ENCODE results near the gene FN3KRP. TPM values are rescaled to one million over a fixed set of nuclear protein-coding genes. Genes with fewer than 3 reads are reported as not detected.

FN3KRP gene
- total RNA-seq (2012; rRNA removed): 10.4 and 10.9 TPM in 2 replicates

- peaks cover 8% of the 10 kb centered on the region for H3K36me3 ChIP-seq (ENCODE audit: insufficient read depth, low read length)
- H3K4me1 ChIP-seq (ENCODE audit: control insufficient read depth, insufficient read depth, low read length): peaks cover 13% of the 10 kb centered on the region
- peak within 1 kb of the TSS; percentile 99 for H3K4me2 ChIP-seq (ENCODE audit: low read length)
- no peaks in the 10 kb centered on the region for H3K27me3 ChIP-seq (ENCODE audit: control insufficient read depth, insufficient read depth, low read length)
- peak within 1 kb of the TSS; percentile 92 for H3K9ac ChIP-seq (ENCODE audit: low read depth, low read length)
- no peaks in the 10 kb centered on the region for H3K9me3 ChIP-seq (replicated peaks; ENCODE audit: low read length)
- H3K4me3 ChIP-seq (ENCODE audit: low read length): peak within 1 kb of the TSS; percentile 94
These were observed at the start of gene FN3KRP for GRCh38 chr17:82716203-82717010. Gene FN3KRP, plus strand, starts transcription at chr17:82716706. Its CDS starts 50 bp downstream, at chr17:82716756.

- no peaks in the 10 kb centered on the region for H3K9me3 ChIP-seq (replicated peaks; ENCODE audit: low read length)
- H3K4me1 ChIP-seq (ENCODE audit: control insufficient read depth, insufficient read depth, low read length): peaks cover 6% of the 10 kb centered on the region
- no peaks in the 10 kb centered on the region for H3K36me3 ChIP-seq (ENCODE audit: insufficient read depth, low read length)
- no peak overlapping the region for H3K4me2 ChIP-seq (ENCODE audit: low read length)
- H3K9ac ChIP-seq (ENCODE audit: low read depth, low read length): no peak overlapping the region
- no peaks in the 10 kb centered on the region for H3K27me3 ChIP-seq (ENCODE audit: control insufficient read depth, insufficient read depth, low read length)
- H3K4me3 ChIP-seq (ENCODE audit: low read length): no peak overlapping the region
These were observed 49.4 kb upstream of the FN3KRP start for GRCh38 chr17:82666931-82667667.

DNA sequence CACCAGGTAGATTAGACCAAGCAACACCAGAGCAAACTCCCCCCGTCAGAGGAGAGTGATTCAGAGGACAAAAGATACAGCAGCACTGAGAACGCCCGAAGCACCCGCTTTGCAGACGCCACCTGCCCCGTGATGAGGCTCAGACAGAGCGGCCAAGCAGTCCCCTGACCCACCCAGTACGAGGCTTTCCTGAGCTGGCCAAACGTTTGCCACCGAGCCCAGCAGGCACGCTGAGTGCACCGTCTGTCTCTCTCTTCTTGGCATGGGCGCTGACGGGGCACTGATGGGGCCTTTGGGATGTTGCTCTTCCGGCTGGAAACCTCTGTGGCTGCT, 48.9 kb upstream of the FN3KRP start:
- no peaks in the 10 kb centered on the region for H3K36me3 ChIP-seq (ENCODE audit: insufficient read depth, low read length)
- no peak overlapping the region for H3K4me2 ChIP-seq (ENCODE audit: low read length)
- H3K27me3 ChIP-seq (ENCODE audit: control insufficient read depth, insufficient read depth, low read length): no peaks in the 10 kb centered on the region
- H3K9ac ChIP-seq (ENCODE audit: low read depth, low read length): no peak overlapping the region
- no peaks in the 10 kb centered on the region for H3K9me3 ChIP-seq (replicated peaks; ENCODE audit: low read length)
- peaks cover 6% of the 10 kb centered on the region for H3K4me1 ChIP-seq (ENCODE audit: control insufficient read depth, insufficient read depth, low read length)
- no peak overlapping the region for H3K4me3 ChIP-seq (ENCODE audit: low read length)

- Histone ChIP-seq H3K4me1 (ENCODE audit: control insufficient read depth, insufficient read depth, low read length) (peaks cover 6% of the 10 kb centered on the region), H3K4me3 (ENCODE audit: low read length) (no peak overlapping the region), H3K9ac (ENCODE audit: low read depth, low read length) (no peak overlapping the region), H3K27me3 (ENCODE audit: control insufficient read depth, insufficient read depth, low read length) (no peaks in the 10 kb centered on the region), H3K36me3 (ENCODE audit: insufficient read depth, low read length) (no peaks in the 10 kb centered on the region), H3K9me3 (replicated peaks; ENCODE audit: low read length) (no peaks in the 10 kb centered on the region), H3K4me2 (ENCODE audit: low read length) (no peak overlapping the region)
These were observed 48.4 kb upstream of the FN3KRP start for GRCh38 chr17:82668024-82668630.

GRCh38 chr17:82668631-82669099, 47.8 kb upstream of the FN3KRP start:
- Histone ChIP-seq H3K4me2 (ENCODE audit: low read length) (peak overlapping the region; percentile 68), H3K36me3 (ENCODE audit: insufficient read depth, low read length) (no peaks in the 10 kb centered on the region), H3K27me3 (ENCODE audit: control insufficient read depth, insufficient read depth, low read length) (no peaks in the 10 kb centered on the region), H3K9ac (ENCODE audit: low read depth, low read length) (peak overlapping the region; percentile 30), H3K9me3 (replicated peaks; ENCODE audit: low read length) (no peaks in the 10 kb centered on the region), H3K4me3 (ENCODE audit: low read length) (peak overlapping the region; percentile 45), H3K4me1 (ENCODE audit: control insufficient read depth, insufficient read depth, low read length) (peaks cover 6% of the 10 kb centered on the region)

DNA sequence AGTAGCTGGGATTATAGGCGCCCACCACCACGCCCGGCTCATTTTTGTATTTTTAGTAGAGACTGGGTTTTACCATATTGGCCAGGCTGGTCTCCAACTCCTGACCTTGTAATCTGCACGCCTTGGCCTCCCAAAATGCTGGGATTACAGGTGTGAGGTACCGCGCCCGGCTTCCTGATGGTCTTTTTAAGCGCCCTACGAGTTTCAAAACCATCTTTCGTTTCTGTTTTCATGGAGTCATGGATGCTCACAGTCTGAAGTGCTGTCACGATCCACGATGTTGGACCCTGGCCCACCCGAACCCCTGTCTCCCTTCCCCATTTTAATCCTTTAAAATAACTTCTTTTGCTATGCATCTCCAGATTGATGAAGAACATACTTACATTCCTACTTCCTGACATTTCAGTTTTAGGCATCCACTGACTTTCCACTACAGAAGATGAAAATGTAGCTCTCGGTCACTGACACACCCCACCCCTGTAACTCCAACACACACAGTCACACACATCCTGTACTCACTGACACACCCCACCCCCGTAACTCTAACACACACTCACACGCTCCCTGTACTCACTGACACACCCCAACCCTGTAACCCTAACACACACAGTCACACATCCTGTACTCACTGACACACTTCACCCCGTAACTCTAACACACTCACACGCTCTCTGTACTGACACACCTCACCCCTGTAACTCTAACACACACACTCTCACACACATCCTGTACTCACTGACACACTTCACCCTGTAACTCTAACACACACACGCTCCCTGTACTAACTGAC, 45.6 kb upstream of the FN3KRP start:
- Histone ChIP-seq H3K9me3 (replicated peaks; ENCODE audit: low read length) (no peaks in the 10 kb centered on the region), H3K27me3 (ENCODE audit: control insufficient read depth, insufficient read depth, low read length) (no peaks in the 10 kb centered on the region), H3K4me1 (ENCODE audit: control insufficient read depth, insufficient read depth, low read length) (peaks cover 6% of the 10 kb centered on the region), H3K4me3 (ENCODE audit: low read length) (no peak overlapping the region), H3K4me2 (ENCODE audit: low read length) (no peak overlapping the region), H3K36me3 (ENCODE audit: insufficient read depth, low read length) (no peaks in the 10 kb centered on the region), H3K9ac (ENCODE audit: low read depth, low read length) (no peak overlapping the region)

DNA sequence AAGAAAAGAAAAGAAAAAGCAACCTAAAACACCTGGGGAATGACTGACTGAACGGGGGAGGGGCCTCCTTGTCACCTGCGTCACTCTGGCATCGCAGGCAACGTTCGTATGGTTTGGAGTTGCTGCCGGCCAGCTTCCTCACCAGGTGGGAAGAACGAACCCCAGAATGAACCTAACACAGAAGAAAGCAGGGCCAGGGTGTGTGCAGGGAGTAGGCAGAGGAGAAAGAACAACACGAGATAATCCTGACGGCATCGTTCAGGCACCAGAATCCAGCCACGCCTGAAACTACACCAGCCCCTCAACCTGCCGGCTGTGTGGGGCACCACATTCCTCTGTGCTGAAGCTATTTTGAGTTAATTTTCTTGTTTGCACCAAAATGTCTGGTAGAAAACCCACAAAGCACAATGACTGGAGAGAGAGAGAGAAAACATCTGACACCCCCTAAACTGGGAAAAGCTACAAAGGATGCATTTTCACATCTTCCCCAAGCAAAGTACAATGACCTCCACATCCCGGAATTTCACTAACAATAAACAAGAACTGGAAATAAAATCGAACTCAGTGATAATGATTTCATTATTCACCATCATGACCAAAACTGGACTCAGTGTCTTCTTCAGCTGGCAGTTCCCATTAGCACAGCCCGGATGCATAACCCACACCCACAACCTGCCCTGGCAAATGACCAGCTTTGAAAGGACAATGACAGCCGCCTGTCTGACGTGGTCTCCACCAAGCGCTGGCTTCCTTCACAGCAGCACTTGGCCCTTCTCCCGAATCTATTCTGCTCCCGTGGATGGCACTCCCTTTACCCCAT, 41.6 kb upstream of the FN3KRP start:
- H3K9me3 ChIP-seq (replicated peaks; ENCODE audit: low read length): no peaks in the 10 kb centered on the region
- no peak overlapping the region for H3K4me3 ChIP-seq (ENCODE audit: low read length)
- H3K36me3 ChIP-seq (ENCODE audit: insufficient read depth, low read length): no peaks in the 10 kb centered on the region
- no peak overlapping the region for H3K4me2 ChIP-seq (ENCODE audit: low read length)
- no peak overlapping the region for H3K9ac ChIP-seq (ENCODE audit: low read depth, low read length)
- H3K4me1 ChIP-seq (ENCODE audit: control insufficient read depth, insufficient read depth, low read length): peaks cover 9% of the 10 kb centered on the region
- H3K27me3 ChIP-seq (ENCODE audit: control insufficient read depth, insufficient read depth, low read length): no peaks in the 10 kb centered on the region

DNA sequence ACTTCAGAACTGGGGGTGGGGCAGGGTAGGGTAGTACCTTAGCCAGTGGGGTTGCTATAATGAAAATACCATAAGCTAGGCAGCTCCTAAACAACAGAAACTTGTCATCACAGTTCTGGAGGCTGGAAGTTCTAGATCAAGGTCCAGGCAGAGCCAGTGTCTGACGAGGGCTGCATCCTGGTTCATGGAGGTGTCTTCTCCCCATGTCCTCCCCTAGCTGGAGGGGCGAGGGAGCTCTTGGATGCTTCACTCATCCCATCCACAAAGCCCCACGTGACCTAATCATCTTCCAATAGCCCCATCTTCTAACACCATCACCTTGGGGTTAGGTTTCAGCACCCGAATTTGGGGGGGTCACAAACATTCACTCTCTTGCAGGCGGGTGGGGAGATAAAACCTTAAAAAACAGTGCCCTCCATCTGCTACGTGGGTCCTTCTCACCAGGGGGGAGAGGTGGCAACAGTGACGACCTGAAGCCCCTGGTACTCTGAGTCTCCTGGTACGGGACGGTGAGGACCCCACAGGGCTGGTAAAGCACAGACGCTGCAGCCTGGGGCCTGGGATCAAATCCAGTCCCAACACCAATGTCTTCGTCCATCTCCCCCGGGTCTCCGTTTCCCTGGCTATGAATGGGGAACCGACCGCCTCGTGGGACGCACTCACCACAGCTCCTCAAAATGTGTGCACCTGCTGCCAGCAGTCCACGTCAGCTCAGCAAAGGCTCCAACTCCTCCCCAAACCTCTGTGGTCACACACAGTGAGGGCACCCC, 40.8 kb upstream of the FN3KRP start:
- Histone ChIP-seq H3K4me2 (ENCODE audit: low read length) (no peak overlapping the region), H3K9ac (ENCODE audit: low read depth, low read length) (no peak overlapping the region), H3K27me3 (ENCODE audit: control insufficient read depth, insufficient read depth, low read length) (no peaks in the 10 kb centered on the region), H3K4me1 (ENCODE audit: control insufficient read depth, insufficient read depth, low read length) (peaks cover 9% of the 10 kb centered on the region), H3K36me3 (ENCODE audit: insufficient read depth, low read length) (no peaks in the 10 kb centered on the region), H3K4me3 (ENCODE audit: low read length) (no peak overlapping the region), H3K9me3 (replicated peaks; ENCODE audit: low read length) (no peaks in the 10 kb centered on the region)

DNA sequence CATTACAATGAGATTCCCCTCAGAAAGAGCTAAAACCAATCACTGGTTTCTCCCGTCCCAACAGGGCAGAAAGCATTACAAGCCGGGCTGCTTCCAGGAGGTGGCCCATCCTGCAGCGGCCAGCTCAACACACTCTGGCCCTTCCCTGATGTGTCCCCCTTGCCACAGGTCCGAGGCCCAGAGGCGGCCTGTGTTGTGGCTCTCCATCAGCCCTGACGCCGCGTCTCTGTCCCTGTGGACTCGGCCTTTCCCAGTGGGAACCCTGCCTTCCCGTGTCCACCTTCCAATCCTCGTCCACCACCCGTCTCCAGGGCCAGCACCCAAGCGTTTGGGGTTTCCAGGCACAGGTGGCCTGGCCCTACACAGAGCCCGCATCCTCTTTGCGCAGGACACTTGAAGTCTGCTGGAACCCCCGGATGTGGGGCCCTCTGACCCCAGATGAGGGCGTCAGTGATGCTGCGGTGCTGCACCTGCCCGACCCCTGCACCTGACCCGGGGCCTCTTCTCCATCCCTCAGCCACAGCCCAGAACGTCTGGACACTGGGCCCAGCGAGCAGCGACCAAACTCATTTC, 39.1 kb upstream of the FN3KRP start:
- peaks cover 9% of the 10 kb centered on the region for H3K4me1 ChIP-seq (ENCODE audit: control insufficient read depth, insufficient read depth, low read length)
- no peaks in the 10 kb centered on the region for H3K27me3 ChIP-seq (ENCODE audit: control insufficient read depth, insufficient read depth, low read length)
- no peak overlapping the region for H3K9ac ChIP-seq (ENCODE audit: low read depth, low read length)

More for the DNA sequence above, 39.1 kb upstream of the FN3KRP start:
- Histone ChIP-seq H3K36me3 (ENCODE audit: insufficient read depth, low read length) (no peaks in the 10 kb centered on the region), H3K4me3 (ENCODE audit: low read length) (no peak overlapping the region), H3K4me2 (ENCODE audit: low read length) (no peak overlapping the region), H3K9me3 (replicated peaks; ENCODE audit: low read length) (no peaks in the 10 kb centered on the region)
